NT2/D1 (cell line): ENCODE data around the gene RNF141.

Experiments used
- YY1 ChIP-seq: IDR thresholded peaks from 2 replicates; pipeline ENCODE4 v1.6.1; 2011; ENCODE audit not compliant: insufficient read length, insufficient read depth
- ZNF274 ChIP-seq: IDR thresholded peaks from 2 replicates; pipeline ENCODE4 v1.6.1; 2011; ENCODE audit warnings: mild to moderate bottlenecking, low read depth, low read length

- TF ChIP-seq ZNF274 (no peak), YY1 (no peak)
Observed at GRCh38 chr11:10492084-10492483, 48.9 kb downstream of the RNF141 start.
